22Rv1 (cell line): ENCODE data around the gene MFN2.
"Not testable (repeated sequence)": the region's sequence is repeated elsewhere in the genome, so short reads cannot be mapped to it uniquely, and the experiment has no call there.

Experiments
- H3K27ac ChIP-seq: fragments of 450-650 bp; 2 replicates; pipeline ENCODE4 v1.5.1; 2017
- ZFX ChIP-seq: fragments of 450-650 bp; IDR thresholded peaks from 2 replicates; pipeline ENCODE4 v1.6.1; 2017; ENCODE audit warnings: antibody characterized with exemption, borderline replicate concordance
- TF ChIP-seq, protein P1 (sequence below): fragments of 450-650 bp; IDR thresholded peaks from 2 replicates; pipeline ENCODE4 v1.5.1; 2017; ENCODE audit warnings: mild to moderate bottlenecking

MFN2 gene

DNA sequence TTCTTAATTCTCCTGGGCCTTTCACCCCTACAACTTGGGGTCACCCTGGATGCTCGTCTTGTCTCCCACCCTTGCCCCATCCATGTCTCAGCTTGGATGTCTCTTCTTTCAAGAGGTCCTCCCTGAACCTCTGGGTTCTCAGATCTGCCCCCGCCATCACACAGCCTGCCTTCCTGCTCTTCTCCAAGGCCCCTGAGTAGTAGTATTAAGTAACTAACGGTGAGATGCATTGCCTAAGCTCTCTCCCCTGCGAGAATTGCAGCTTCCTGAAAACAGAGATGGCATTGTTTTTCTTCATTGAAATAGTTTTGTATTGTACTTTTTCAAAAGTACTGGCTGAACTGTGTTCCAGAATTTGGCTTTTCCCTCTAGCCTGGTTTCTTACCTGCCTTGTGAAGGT lies 55.1 kb downstream of the MFN2 start:
- TF ChIP-seq ZFX, result no peak
- TF ChIP-seq, protein P1, sequence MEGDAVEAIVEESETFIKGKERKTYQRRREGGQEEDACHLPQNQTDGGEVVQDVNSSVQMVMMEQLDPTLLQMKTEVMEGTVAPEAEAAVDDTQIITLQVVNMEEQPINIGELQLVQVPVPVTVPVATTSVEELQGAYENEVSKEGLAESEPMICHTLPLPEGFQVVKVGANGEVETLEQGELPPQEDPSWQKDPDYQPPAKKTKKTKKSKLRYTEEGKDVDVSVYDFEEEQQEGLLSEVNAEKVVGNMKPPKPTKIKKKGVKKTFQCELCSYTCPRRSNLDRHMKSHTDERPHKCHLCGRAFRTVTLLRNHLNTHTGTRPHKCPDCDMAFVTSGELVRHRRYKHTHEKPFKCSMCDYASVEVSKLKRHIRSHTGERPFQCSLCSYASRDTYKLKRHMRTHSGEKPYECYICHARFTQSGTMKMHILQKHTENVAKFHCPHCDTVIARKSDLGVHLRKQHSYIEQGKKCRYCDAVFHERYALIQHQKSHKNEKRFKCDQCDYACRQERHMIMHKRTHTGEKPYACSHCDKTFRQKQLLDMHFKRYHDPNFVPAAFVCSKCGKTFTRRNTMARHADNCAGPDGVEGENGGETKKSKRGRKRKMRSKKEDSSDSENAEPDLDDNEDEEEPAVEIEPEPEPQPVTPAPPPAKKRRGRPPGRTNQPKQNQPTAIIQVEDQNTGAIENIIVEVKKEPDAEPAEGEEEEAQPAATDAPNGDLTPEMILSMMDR, result no peak
- H3K27ac ChIP-seq, result no peak overlapping the region

DNA sequence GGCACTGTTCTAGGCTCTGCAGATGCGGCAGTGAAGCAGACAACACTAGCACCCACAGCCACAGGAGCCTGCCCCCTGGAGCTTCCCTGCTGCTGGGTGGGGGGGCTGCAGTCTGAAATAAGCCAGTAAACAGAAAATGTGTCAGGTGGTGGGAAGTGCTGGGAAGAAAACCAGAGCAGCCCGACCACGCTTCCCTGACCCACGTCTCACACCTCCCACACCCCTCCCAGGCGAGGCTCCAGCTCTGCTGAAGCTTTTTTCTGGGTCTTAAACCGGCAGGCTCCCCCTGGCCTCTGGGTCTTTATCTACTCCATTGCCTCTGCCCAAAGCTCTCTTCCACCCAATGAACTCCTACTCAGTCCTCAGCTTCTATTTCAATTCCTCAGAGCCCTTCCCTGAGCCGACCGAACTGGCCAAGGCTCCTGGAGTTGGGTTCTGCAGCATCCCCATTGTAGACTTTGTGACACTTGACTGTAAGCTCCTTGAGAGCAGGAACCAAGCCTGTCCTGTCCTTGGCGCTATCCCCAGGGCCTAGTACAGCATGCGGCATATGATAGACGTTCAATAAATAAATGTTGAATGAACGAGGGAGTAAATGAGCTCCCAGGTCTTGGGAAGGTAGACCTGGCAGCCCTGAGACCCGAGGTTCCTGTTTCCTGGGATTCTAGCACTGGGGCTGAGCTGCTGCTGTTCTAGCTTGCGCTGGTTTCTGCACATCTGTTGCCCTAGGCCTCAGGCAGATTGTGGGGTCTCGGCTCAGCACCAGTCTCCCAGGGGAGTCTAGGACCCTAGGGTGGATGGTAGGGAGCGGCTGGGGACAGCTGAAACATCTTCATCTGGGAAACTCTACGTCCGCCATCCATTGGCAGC lies 57.5 kb downstream of the MFN2 start:
- no peak for TF ChIP-seq ZFX
- TF ChIP-seq, protein P1, result no peak
- H3K27ac ChIP-seq, result no peak overlapping the region

DNA sequence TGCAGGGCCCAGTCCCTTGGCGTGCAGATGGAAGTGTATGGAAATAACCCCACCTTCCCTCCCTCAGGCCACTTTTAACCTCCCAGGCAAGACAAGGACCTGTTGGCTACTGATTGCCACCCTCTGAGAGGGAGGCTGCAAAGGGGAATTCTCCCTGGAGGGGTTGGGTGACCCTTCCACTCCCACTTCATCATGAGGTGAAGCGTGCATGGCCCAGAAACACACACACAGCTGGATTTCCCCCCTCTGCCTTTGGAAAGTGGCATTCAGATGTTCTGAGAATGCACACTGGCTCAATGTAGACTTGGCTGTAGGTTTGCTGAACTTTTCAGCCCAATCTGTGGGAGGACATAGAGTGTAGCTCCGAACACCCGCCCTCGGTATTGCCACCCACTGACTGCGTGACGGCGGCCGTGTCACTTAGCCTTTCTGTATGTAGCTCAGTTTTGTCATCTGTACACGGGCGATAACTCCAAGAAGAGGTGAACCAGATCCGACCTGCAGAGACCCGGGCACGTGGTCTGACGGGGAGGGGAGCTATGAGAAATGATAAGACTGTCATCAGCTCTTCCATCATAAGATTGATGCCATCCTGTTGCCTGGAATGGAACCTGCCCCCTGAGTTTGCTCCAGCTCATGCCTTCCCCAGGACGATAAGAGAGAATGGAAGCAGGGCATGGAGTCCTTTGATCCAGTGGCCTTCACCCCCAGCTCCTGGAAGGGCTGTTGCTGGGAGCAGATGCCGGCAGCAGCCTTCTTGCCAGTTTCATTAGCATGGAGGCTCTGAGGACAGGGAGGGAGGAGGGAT lies 58.3 kb downstream of the MFN2 start:
- no peak for TF ChIP-seq ZFX
- TF ChIP-seq, protein P1, result no peak
- no peak overlapping the region for H3K27ac ChIP-seq

DNA sequence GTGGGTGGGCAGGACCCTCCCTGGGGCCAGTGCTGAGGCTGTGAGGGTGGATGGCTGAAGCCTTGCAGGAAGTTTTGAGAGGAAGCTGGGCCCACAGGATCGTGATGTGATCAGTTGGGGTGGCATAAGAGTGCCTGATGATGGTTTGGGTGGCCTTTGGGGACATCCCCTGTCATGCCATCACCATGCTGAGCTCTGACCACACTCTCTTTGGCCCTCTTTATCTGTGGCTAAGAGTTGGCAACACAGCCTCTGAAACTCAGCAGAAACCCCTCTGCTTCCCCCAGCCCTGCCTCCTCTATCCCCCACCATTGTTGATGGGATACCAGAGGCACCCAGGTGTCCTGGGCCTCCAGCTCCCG lies 58.9 kb downstream of the MFN2 start:
- TF ChIP-seq ZFX, result no peak
- TF ChIP-seq, protein P1, result no peak
- H3K27ac ChIP-seq, result no peak overlapping the region

DNA sequence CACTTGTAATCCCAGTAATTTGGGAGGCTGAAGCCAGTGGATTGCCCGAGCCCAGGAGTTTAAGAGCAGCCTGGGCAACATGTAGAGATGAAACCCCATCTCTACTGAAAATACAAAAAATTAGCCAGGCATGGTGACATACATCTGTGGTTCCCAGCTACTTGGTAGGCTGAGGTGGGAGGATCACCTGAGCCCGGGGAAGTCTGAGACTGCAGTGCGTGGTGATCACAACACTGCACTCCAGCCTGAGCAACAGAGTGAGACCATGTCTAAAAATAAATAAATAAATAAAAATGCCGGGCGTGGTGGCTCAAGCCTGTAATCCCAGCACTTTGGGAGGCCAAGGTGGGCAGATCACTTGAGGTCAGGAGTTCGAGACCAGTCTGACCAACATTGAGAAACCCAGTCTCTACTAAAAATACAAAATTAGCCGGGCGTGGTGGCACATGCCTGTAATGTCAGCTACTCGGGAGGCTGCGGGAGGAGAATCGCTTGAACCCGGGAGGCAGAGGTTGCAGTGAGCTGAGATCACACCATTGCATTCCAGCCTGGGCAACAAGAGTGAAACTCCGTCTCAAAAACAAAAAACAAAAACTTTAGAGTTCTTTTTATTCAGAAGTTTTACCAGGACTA lies 59.7 kb downstream of the MFN2 start:
- not testable (repeated sequence) for H3K27ac ChIP-seq

DNA sequence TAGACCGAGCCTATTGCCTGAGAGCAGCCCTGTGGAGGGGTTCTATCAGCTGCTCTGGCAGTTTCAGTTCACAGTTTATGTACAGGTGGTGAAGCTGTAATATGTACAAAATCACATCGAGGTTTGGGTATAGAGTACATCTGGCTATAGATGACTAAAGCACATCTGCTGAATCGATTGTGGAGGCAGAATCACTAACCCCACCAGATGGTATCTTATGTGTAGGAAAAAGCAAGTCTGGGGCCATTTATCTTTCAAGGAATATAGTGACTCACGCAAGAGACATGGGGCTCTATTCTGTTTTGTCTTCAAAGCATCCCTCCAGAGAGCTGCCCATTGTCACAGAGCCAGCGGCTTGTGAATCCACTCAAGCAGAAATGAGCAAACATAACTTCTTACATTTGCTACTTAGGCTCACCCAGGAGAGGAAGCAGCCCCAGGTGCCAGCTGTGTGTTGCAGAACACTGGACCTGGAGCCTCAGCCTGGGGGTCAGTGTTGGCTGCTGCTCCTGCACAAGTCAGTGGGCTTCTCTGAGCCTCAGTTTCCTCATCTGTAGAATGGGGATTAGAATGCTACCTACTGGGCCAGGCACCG lies 60.3 kb downstream of the MFN2 start:
- H3K27ac ChIP-seq, result no peak overlapping the region
- no peak for TF ChIP-seq ZFX
- TF ChIP-seq, protein P1, result no peak

DNA sequence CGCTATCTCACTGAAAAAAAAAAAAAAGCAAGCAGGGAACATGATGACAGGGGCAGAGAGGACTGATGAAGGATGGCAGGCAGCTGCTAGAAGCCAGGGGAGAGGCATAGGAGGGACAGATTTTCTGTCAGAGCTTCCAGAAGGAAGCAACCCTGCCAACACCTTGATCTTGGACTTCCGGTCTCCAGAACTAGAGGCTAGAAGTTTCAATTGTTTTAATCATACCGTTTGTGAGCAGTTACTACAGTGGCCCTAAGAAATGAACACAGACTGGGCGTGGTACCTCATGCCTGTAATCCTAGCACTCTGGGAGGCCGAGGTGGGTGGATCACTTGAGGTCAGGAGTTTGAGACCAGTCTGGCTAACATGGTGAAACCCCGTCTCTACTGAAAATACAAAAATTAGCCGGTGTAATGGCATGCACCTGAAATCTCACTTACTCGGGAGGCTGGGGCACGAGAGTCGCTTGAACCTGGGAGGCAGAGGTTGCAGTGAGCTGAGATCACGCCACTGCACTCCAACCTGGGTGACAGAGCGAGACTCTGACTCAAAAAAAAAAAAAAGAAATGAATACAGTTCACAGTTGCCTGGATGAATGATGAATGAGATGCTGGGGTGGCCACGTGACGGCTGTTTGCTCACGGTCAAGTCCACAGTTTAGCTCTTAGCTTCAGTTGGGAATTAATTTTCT lies 64.1 kb downstream of the MFN2 start:
- not testable (repeated sequence) for H3K27ac ChIP-seq
